Lung (tissue), 12 donors: ENCODE data around the gene POLR1H. TPM values are rescaled to one million over a fixed set of nuclear protein-coding genes. Genes with fewer than 3 reads are reported as not detected.
A peak's percentile ranks its signal among the peaks of the same experiment; 100 is the strongest.
"Not testable (repeated sequence)": the region's sequence is repeated elsewhere in the genome, so short reads cannot be mapped to it uniquely, and the experiment has no call there.

Experiments
- ATAC-seq: fragments of 200-7000 bp; cut with Tn5 transposase; one replicate; pipeline ENCODE4 v1.9.1; 2020; ENCODE audit warnings: moderate number of reproducible peaks; ENCODE audit not compliant: insufficient read depth, low FRiP score
- DNase-seq, 3 donors: peaks; one replicate each; pipeline ENCODE4 v3.0.0-alpha.2; 2013 to 2017
- H3K27ac ChIP-seq, 2 donors: one replicate each; pipeline ENCODE4 v1.5.1; 2013; ENCODE audit warnings: mild to moderate bottlenecking in 2 of 2, moderate library complexity in 2 of 2, control low read depth in 1 of 2, inconsistent platforms in 1 of 2, low read depth in 1 of 2, low read length in 1 of 2
- H3K27me3 ChIP-seq, 3 donors: one replicate each; pipeline ENCODE4 v1.5.1; 2013; ENCODE audit warnings: low read length in 2 of 3; ENCODE audit not compliant: control insufficient read depth in 3 of 3, insufficient read depth in 3 of 3
- H3K36me3 ChIP-seq, 4 donors: one replicate each; pipeline ENCODE4 v1.5.1; 2013; ENCODE audit warnings: low read length in 4 of 4, mild to moderate bottlenecking in 1 of 4, moderate library complexity in 1 of 4; ENCODE audit not compliant: control insufficient read depth in 4 of 4, insufficient read depth in 4 of 4
- H3K4me1 ChIP-seq, 5 donors: one replicate each; pipeline ENCODE4 v1.5.1; 2013; ENCODE audit warnings: low read length in 5 of 5, mild to moderate bottlenecking in 2 of 5, moderate library complexity in 1 of 5; ENCODE audit not compliant: control insufficient read depth in 5 of 5, insufficient read depth in 5 of 5
- H3K4me3 ChIP-seq: one replicate; pipeline ENCODE4 v1.5.1; 2013; ENCODE audit warnings: mild to moderate bottlenecking, control low read depth, moderate library complexity
- H3K9ac ChIP-seq, 2 donors: one replicate each; pipeline ENCODE4 v1.5.1; 2013; ENCODE audit warnings: low read length in 2 of 2, control low read depth in 1 of 2; ENCODE audit not compliant: insufficient read depth in 1 of 2
- H3K9me3 ChIP-seq, 4 donors: one replicate each; pipeline ENCODE4 v1.5.1; 2013; ENCODE audit warnings: low read length in 3 of 4, mild to moderate bottlenecking in 1 of 4, moderate library complexity in 1 of 4; ENCODE audit not compliant: control insufficient read depth in 4 of 4, insufficient read depth in 3 of 4
- whole genome bisulfite sequencing, 2 donors: extraction: QIAGEN DNeasy Blood & Tissue Kit; methylation state at CpG; one replicate each; pipeline ENCODE4 v1.1.7; 2013; 5-methylcytosine and 5-hydroxymethylcytosine counted together
- polyA plus RNA-seq, 2 donors: library from polyadenylated mRNA; stranded (reverse); fragments of 200-250 nt; gene quantifications; one replicate each; pipeline ENCODE4 v1.2.1, GENCODE V29; 2013
- total RNA-seq, 2 donors: library from RNA; depleted of rRNA in 1 of 2; stranded (reverse); fragments of >200 nt in 1 of 2; gene quantifications; one replicate each; pipeline ENCODE4 v1.2.1, GENCODE V29; 2014 to 2021
- TF ChIP-seq, protein P1 (sequence below): IDR thresholded peaks from 2 replicates; pipeline ENCODE4 v1.5.1; 2012; ENCODE audit warnings: mild to moderate bottlenecking; ENCODE audit errors: control extremely low read depth, extremely low read depth
- donor health status: control.
- donor health status: control.
- donor health status: Bipolar disorder and iron deficiency.
- donor health status: healthy.
- donor health status: DM: yes; HTN: yes; CAD: no.

The POLR1H gene
- total and polyA plus RNA-seq, 4 donors: 18.2 to 55.5 (median 38.6) TPM

- Histone ChIP-seq H3K9ac (no peak overlapping the region), H3K4me3 (no peak overlapping the region), H3K36me3 (peaks cover 0 to 5% (median under 1%) of the 10 kb centered on the region in 4 donors), H3K27me3 (no peaks in the 10 kb centered on the region), H3K4me1 (no peaks in the 10 kb centered on the region), H3K27ac (no peak overlapping the region), H3K9me3 (no peaks in the 10 kb centered on the region)
- no peak for DNase-seq
- TF ChIP-seq, protein P1, sequence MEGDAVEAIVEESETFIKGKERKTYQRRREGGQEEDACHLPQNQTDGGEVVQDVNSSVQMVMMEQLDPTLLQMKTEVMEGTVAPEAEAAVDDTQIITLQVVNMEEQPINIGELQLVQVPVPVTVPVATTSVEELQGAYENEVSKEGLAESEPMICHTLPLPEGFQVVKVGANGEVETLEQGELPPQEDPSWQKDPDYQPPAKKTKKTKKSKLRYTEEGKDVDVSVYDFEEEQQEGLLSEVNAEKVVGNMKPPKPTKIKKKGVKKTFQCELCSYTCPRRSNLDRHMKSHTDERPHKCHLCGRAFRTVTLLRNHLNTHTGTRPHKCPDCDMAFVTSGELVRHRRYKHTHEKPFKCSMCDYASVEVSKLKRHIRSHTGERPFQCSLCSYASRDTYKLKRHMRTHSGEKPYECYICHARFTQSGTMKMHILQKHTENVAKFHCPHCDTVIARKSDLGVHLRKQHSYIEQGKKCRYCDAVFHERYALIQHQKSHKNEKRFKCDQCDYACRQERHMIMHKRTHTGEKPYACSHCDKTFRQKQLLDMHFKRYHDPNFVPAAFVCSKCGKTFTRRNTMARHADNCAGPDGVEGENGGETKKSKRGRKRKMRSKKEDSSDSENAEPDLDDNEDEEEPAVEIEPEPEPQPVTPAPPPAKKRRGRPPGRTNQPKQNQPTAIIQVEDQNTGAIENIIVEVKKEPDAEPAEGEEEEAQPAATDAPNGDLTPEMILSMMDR: no peak
- WGBS, 2 donors: 52 to 75% methylated on average over 1 of the region's 1 CpG
- no peak for ATAC-seq
Observed at GRCh38 chr6:30029588-30029987, 31.5 kb upstream of the POLR1H start.

DNA sequence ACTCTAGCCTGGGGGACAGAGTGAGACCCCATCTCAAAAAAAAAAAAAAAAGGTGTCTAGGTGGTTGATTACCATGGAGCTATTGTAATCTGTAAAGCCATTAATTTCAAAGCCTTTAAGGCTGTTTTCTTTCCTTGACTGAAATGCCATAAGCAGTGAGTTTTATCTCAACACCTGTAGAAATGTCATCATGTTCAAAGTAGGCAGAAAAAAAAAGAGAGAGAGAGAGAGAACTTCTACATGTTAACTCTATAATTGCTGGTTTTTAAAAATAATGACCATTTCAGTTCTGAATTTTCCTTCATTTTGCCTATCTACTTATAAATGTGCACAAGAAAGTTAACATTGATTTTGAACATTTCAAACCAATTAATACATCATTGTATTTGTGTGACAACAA is 29.7 kb upstream of the POLR1H start:
- Histone ChIP-seq H3K4me1 (no peaks in the 10 kb centered on the region), H3K9me3 (no peaks in the 10 kb centered on the region), H3K4me3 (no peak overlapping the region), H3K27me3 (no peaks in the 10 kb centered on the region), H3K27ac (no peak overlapping the region), H3K9ac (no peak overlapping the region), H3K36me3 (peaks cover 0 to 5% (median 2%) of the 10 kb centered on the region in 4 donors)
- no peak for ATAC-seq
- DNase-seq: no peak
- TF ChIP-seq, protein P1: no peak

DNA sequence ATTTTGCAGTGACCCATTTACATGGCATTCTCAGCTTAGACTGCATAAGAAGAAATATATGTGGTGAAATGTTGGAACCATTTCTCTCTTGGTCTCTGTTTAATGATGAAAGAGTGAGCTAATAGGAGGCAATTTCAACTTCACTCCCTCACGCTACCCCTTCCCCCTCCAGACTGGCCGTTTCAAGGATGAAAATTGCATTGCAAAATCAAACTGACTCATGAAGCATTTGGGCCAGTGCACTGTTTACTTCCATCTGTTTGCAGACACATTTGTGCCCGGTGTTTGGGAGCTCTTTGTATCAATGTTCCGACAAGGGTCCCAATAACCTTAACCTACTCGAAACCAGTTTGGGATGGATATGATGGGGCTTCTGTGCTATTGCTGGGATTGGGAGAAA is 27.6 kb upstream of the POLR1H start:
- H3K9ac ChIP-seq, H3K4me3 ChIP-seq, H3K36me3 ChIP-seq, DNase-seq, H3K27ac ChIP-seq, H3K27me3 ChIP-seq, H3K9me3 ChIP-seq, H3K4me1 ChIP-seq: not testable (repeated sequence)
- ATAC-seq: peak; percentile 6
- 54 to 71% methylated on average over 5 of the region's 5 CpGs for WGBS, 2 donors

DNA sequence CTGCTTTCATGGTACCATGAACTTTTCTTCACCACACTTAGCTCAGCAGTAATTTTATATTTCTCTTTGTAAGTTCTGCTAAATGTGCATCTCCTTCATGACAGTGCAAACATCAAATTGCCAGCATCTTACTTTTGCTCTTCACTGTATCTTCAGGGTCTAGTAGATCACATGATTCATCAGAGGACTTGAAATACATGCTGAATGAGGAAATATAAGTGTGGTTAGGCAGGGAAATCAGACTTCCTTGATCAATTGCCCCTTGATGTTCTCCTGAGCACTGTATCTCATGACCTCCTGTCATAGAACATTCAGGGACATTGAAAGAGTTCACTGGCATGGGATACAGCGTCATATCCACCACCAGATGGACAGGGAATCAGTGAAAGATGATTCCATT is 25.3 kb upstream of the POLR1H start:
- H3K27me3 ChIP-seq: no peaks in the 10 kb centered on the region
- no peak overlapping the region for H3K4me3 ChIP-seq
- no peak overlapping the region for H3K27ac ChIP-seq
- H3K9ac ChIP-seq: no peak overlapping the region
- no peaks in the 10 kb centered on the region for H3K4me1 ChIP-seq
- DNase-seq (no peak), ATAC-seq (no peak)
- peaks cover 0 to 5% (median 2%) of the 10 kb centered on the region in 4 donors for H3K36me3 ChIP-seq
- TF ChIP-seq, protein P1: no peak
- 75 to 82% methylated on average over 1 of the region's 1 CpG for WGBS, 2 donors
- no peaks in the 10 kb centered on the region for H3K9me3 ChIP-seq
